A549 (cell line): ENCODE results near the gene LIN7A. TPM values are rescaled to one million over a fixed set of nuclear protein-coding genes. Genes with fewer than 3 reads are reported as not detected.

Experiments
- ATAC-seq, 2 experiments: fragments of 200-7000 bp in 1 of 2; fragments of >200 bp in 1 of 2; cut with Nextera tagmentation in 1 of 2; cut with Tn5 transposase in 1 of 2; 3 replicates each; pipeline versions ENCODE4 v1.8.0 to v1.9.1; 2018 to 2020; ENCODE audit warnings: mild to moderate bottlenecking in 1 of 2, moderate library complexity in 1 of 2
- CTCF ChIA-PET: fragments of 300-600 bp; sonication (Branson Sonifier 250); formaldehyde crosslinking; extraction: SDS; loops from one replicate; lab custom pipeline; 2021; ENCODE audit warnings: antibody characterized with exemption, inconsistent platforms; lab: Yijun Ruan, JAX
- POLR2A ChIA-PET: fragments of 350-600 bp; formaldehyde crosslinking; extraction: SDS; loops from one replicate; lab custom pipeline; 2021; ENCODE audit warnings: antibody characterized with exemption, inconsistent platforms; lab: Yijun Ruan, JAX
- DNase-seq, 2 experiments: peaks; one replicate each; pipeline versions ENCODE4 v3.0.0 to v3.0.0-alpha.2; 2011 to 2016; ENCODE audit warnings: low read depth in 1 of 2, low spot score in 1 of 2
- FAIRE-seq: peaks from 2 replicates; lab custom pipeline; 2011; peaks lifted over from hg19 to GRCh38; lab: Jason Lieb, UNC
- H3K27ac ChIP-seq, 2 experiments: fragments of >200 bp; sonication (Bioruptor Twin); formaldehyde crosslinking; 3 replicates each; pipeline ENCODE4 v1.5.1; 2016 to 2017
- H3K4me1 ChIP-seq: fragments of >200 bp; sonication (Bioruptor Twin); formaldehyde crosslinking; 3 replicates; pipeline ENCODE4 v1.6.1; 2016
- H3K4me2 ChIP-seq: fragments of >200 bp; sonication (Bioruptor Twin); formaldehyde crosslinking; 3 replicates; pipeline ENCODE4 v1.6.1; 2016
- H3K4me3 ChIP-seq: fragments of >200 bp; sonication (Bioruptor Twin); formaldehyde crosslinking; 3 replicates; pipeline ENCODE4 v1.5.1; 2016
- H3K9me3 ChIP-seq: fragments of >200 bp; sonication (Bioruptor Twin); formaldehyde crosslinking; 3 replicates; pipeline ENCODE4 v1.6.1; 2016
- CHD4 ChIP-seq: fragments of 200-600 bp; sonication (generic); IDR thresholded peaks from 2 replicates; pipeline ENCODE4 v1.6.1; 2016; ENCODE audit warnings: antibody characterized with exemption, mild to moderate bottlenecking, borderline replicate concordance
- EHF ChIP-seq: fragments of 250-450 bp; sonication (Bioruptor Pico); IDR thresholded peaks from 2 replicates; pipeline ENCODE4 v1.5.0; 2020; ENCODE audit warnings: mild to moderate bottlenecking
- EHMT2 ChIP-seq: fragments of 200-600 bp; sonication (generic); IDR thresholded peaks from 2 replicates; pipeline ENCODE4 v1.6.1; 2016; ENCODE audit warnings: antibody characterized with exemption, low read depth, mild to moderate bottlenecking, moderate library complexity
- EP300 ChIP-seq, 2 experiments: fragments of >200 bp; sonication (Bioruptor Twin); formaldehyde crosslinking; IDR thresholded peaks; 2 replicates in 1 of 2; 3 replicates in 1 of 2; pipeline ENCODE4 v1.6.1; 2016 to 2017
- ESRRA ChIP-seq: fragments of 150-350 bp; IDR thresholded peaks from 2 replicates; pipeline ENCODE4 v1.6.1; 2014; ENCODE audit warnings: mild to moderate bottlenecking, low read length, borderline replicate concordance
- GATA3 ChIP-seq: IDR thresholded peaks from 2 replicates; pipeline ENCODE4 v1.6.1; 2012; ENCODE audit warnings: borderline replicate concordance
- HEYL ChIP-seq: fragments of 250-450 bp; sonication (Bioruptor Pico); IDR thresholded peaks from 2 replicates; pipeline ENCODE4 v1.8.0; 2021; ENCODE audit warnings: mild to moderate bottlenecking, moderate library complexity
- HOXA7 ChIP-seq: fragments of 250-450 bp; sonication (Bioruptor Pico); IDR thresholded peaks from 2 replicates; pipeline ENCODE4 v1.5.0; 2020; ENCODE audit warnings: mild to moderate bottlenecking, moderate library complexity
- MAFK ChIP-seq: fragments of 450-650 bp; IDR thresholded peaks from 2 replicates; pipeline ENCODE4 v1.6.1; 2014; ENCODE audit not compliant: partially characterized antibody
- MYC ChIP-seq: IDR thresholded peaks from 2 replicates; pipeline ENCODE4 v1.6.1; 2012; ENCODE audit warnings: mild to moderate bottlenecking, inconsistent platforms, low read length, improper control_type of control experiment, borderline replicate concordance
- PHF8 ChIP-seq: fragments of 200-600 bp; sonication (generic); IDR thresholded peaks from 2 replicates; pipeline ENCODE4 v1.6.1; 2016; ENCODE audit warnings: low read depth, mild to moderate bottlenecking, antibody characterized with exemption, moderate library complexity, borderline replicate concordance
- POLR2AphosphoS2 ChIP-seq: conservative IDR thresholded peaks from 2 replicates; pipeline ENCODE4 v1.6.1; 2012; ENCODE audit warnings: low read length, improper control_type of control experiment, inconsistent platforms
- ZC3H11A ChIP-seq: fragments of 450-650 bp; IDR thresholded peaks from 2 replicates; pipeline ENCODE4 v1.6.1; 2014; ENCODE audit warnings: antibody characterized with exemption, mild to moderate bottlenecking
- whole genome bisulfite sequencing: methylation state at CpG from one replicate; pipeline ENCODE4 v1.1.6; 2017; ENCODE audit errors: missing lambda C conversion rate; 5-methylcytosine and 5-hydroxymethylcytosine counted together
- polyA plus RNA-seq, 4 experiments: library from polyadenylated mRNA; depleted of rRNA in 3 of 4; stranded (reverse); fragments of >200 nt; fragmentation: RNase III in 1 of 4; extraction: RNeasy Plus Mini Kit Qiagen cat#74134 plus additional on column Dnase treatment in 1 of 4; gene quantifications; 2 replicates in 3 of 4; 3 replicates in 1 of 4; pipeline ENCODE4 v1.2.3, GENCODE V29; 2011 to 2017
- TF ChIP-seq, protein P1 (sequence below): fragments of 250-450 bp; sonication (Bioruptor Pico); IDR thresholded peaks from 2 replicates; pipeline ENCODE4 v1.5.0; 2020; ENCODE audit warnings: low read depth, mild to moderate bottlenecking, moderate library complexity
- TF ChIP-seq, protein P2 (sequence below): fragments of >200 bp; sonication (Bioruptor Twin); formaldehyde crosslinking; IDR thresholded peaks from 3 replicates; pipeline ENCODE4 v1.6.1; 2016
- TF ChIP-seq, protein P3 (sequence below): IDR thresholded peaks from 2 replicates; pipeline ENCODE4 v1.6.1; 2012
- TF ChIP-seq, protein P4 (sequence below): fragments of 450-650 bp; IDR thresholded peaks from 2 replicates; pipeline ENCODE4 v1.6.1; 2014; ENCODE audit warnings: antibody characterized with exemption
- TF ChIP-seq, protein P5 (sequence below): fragments of 250-450 bp; sonication (Bioruptor Pico); IDR thresholded peaks from 2 replicates; pipeline ENCODE4 v1.5.0; 2021; ENCODE audit warnings: mild to moderate bottlenecking, moderate library complexity, borderline replicate concordance

Gene LIN7A
- polyA plus RNA-seq, 2 of the 4 experiments (the other 2 are of a cell fraction) = 0.23 to 2.6 TPM

DNA sequence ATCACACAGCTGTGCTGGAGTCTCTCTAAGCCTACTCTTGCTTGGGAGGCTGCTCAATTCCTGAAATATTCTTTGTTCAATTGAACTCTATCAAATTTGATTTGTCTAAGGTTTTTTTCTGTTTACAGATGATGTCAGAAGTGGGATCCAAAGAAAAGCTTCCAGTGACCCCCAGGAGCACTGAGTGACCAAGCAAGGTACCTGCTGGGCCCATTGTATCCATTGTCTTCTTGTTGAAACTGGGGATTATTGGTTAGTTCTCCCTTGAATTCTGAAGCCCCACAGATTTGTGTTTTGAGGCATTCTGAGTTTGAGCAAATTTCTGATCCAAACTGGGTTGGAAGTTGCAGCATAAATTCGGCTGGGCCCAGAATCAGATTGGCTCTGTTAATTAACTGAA is 156.4 kb downstream of the LIN7A start:
- DNase-seq = no peak
- H3K4me3 ChIP-seq = no peak overlapping the region
- CTCF ChIA-PET = no interaction called here
- H3K9me3 ChIP-seq = peaks cover 13% of the 10 kb centered on the region; the same call in 2 of the 3 replicates
- FAIRE-seq = no peak
- H3K27ac ChIP-seq = no peak overlapping the region
- 38% methylated on average over 1 of the region's 1 CpG for WGBS
- peaks cover 8% of the 10 kb centered on the region for H3K4me1 ChIP-seq
- POLR2A ChIA-PET = no interaction called here
- ATAC-seq = no peak
- TF ChIP-seq, protein P1, sequence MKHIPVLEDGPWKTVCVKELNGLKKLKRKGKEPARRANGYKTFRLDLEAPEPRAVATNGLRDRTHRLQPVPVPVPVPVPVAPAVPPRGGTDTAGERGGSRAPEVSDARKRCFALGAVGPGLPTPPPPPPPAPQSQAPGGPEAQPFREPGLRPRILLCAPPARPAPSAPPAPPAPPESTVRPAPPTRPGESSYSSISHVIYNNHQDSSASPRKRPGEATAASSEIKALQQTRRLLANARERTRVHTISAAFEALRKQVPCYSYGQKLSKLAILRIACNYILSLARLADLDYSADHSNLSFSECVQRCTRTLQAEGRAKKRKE (CRISPR knock-in tag) = no peak
- TF ChIP-seq HEYL (CRISPR knock-in tag) (no peak), POLR2AphosphoS2 (no peak), HOXA7 (CRISPR knock-in tag) (no peak), MYC (no peak), ZC3H11A (no peak), EP300 (IDR thresholded peaks at IDR 0.05) (no peak), EHMT2 (no peak), CHD4 (no peak), PHF8 (no peak)
- TF ChIP-seq, protein P2, sequence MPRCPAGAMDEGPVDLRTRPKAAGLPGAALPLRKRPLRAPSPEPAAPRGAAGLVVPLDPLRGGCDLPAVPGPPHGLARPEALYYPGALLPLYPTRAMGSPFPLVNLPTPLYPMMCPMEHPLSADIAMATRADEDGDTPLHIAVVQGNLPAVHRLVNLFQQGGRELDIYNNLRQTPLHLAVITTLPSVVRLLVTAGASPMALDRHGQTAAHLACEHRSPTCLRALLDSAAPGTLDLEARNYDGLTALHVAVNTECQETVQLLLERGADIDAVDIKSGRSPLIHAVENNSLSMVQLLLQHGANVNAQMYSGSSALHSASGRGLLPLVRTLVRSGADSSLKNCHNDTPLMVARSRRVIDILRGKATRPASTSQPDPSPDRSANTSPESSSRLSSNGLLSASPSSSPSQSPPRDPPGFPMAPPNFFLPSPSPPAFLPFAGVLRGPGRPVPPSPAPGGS = no peak
- TF ChIP-seq, protein P3, sequence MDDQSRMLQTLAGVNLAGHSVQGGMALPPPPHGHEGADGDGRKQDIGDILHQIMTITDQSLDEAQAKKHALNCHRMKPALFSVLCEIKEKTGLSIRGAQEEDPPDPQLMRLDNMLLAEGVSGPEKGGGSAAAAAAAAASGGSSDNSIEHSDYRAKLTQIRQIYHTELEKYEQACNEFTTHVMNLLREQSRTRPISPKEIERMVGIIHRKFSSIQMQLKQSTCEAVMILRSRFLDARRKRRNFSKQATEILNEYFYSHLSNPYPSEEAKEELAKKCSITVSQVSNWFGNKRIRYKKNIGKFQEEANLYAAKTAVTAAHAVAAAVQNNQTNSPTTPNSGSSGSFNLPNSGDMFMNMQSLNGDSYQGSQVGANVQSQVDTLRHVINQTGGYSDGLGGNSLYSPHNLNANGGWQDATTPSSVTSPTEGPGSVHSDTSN = no peak
- TF ChIP-seq, protein P4, sequence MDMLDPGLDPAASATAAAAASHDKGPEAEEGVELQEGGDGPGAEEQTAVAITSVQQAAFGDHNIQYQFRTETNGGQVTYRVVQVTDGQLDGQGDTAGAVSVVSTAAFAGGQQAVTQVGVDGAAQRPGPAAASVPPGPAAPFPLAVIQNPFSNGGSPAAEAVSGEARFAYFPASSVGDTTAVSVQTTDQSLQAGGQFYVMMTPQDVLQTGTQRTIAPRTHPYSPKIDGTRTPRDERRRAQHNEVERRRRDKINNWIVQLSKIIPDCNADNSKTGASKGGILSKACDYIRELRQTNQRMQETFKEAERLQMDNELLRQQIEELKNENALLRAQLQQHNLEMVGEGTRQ = no peak
- H3K4me2 ChIP-seq = no peak overlapping the region

DNA sequence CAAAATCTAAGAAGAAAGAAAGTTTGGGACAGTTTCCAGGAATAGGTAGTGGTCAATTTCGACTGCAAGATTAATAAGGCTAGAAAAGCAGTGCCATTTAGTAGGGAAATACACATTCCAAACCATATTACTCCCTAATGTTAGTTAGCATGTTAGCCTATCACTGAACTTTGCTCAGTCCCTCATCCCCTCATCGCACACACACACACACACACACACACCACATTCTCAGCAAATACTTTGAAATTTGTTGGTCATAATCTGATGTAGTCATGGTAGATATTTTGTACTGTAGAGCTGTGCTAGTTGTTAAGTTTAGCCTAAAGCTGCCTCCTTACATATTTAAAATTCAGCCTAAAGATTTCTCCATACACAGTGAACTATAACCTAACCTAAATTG is 157.0 kb downstream of the LIN7A start:
- peaks cover 13% of the 10 kb centered on the region; the same call in 2 of the 3 replicates for H3K9me3 ChIP-seq
- CTCF ChIA-PET = interaction anchor here (0.8 to 1.0 kb wide), 2 partner anchors 28 to 65 kb away, joined by 3 read pairs; no protein-coding TSS in a partner anchor
- TF ChIP-seq, protein P4 = no peak
- TF ChIP-seq POLR2AphosphoS2 (no peak), GATA3 (no peak)
- TF ChIP-seq, protein P5, sequence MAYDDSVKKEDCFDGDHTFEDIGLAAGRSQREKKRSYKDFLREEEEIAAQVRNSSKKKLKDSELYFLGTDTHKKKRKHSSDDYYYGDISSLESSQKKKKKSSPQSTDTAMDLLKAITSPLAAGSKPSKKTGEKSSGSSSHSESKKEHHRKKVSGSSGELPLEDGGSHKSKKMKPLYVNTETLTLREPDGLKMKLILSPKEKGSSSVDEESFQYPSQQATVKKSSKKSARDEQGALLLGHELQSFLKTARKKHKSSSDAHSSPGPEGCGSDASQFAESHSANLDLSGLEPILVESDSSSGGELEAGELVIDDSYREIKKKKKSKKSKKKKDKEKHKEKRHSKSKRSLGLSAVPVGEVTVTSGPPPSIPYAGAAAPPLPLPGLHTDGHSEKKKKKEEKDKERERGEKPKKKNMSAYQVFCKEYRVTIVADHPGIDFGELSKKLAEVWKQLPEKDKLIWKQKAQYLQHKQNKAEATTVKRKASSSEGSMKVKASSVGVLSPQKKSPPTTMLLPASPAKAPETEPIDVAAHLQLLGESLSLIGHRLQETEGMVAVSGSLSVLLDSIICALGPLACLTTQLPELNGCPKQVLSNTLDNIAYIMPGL = no peak
- 39% methylated on average over 2 of the region's 2 CpGs for WGBS
- no peak for DNase-seq
- peaks cover 8% of the 10 kb centered on the region for H3K4me1 ChIP-seq
- H3K4me3 ChIP-seq = no peak overlapping the region
- no peak for ATAC-seq
- POLR2A ChIA-PET = no interaction called here
- FAIRE-seq = no peak
- H3K4me2 ChIP-seq = no peak overlapping the region
- H3K27ac ChIP-seq = no peak overlapping the region

DNA sequence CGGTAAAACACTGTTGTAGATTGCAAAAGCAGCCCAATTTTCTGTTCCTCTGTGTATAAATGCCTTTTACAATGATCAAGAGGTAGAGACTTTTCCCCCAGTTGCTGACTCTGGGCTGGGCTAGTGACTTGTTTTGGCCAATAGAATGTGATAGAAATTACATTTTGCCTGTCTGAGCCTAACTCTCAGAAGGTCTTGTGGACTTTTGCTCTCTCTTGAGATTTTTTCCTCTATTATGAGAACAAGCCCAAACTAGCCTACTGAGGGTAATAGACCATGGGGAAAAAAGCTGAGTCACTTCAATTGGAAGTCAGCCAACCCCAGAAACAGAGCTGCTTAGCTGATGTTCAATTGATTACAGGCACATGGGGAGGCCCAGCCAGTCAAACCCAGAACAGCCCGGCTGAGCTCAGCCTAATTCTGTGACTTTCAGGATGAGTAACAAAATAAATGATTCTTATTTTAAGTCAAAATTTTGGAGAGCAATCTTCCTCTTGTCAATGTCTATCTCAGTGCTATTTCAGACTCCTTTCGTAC is 159.7 kb downstream of the LIN7A start:
- WGBS = 78% methylated on average over 3 of the region's 3 CpGs
- DNase-seq (peak in 1 of 2 experiments; percentile 55), ATAC-seq (peak in 1 of 2 experiments; percentile 38; a peak in 3 of 6 replicates), FAIRE-seq (no peak)
- Histone ChIP-seq H3K4me3 (no peak overlapping the region), H3K4me2 (no peak overlapping the region), H3K9me3 (peaks cover 13% of the 10 kb centered on the region; the same call in 2 of the 3 replicates), H3K27ac (peak overlapping the region; percentile 61 to 78), H3K4me1 (peaks cover 8% of the 10 kb centered on the region)
- POLR2A ChIA-PET = no interaction called here
- TF ChIP-seq MAFK (peak; percentile 74), EHF (CRISPR knock-in tag) (0 out of 2 replicates have a peak, but pooled peaks have one; percentile 25), ESRRA (no peak)
- CTCF ChIA-PET = interaction anchor here (0.6 to 1.2 kb wide), 2 partner anchors 16 to 366 kb away, joined by 3 to 4 read pairs; no protein-coding TSS in a partner anchor
